HG03060 (cell line): Measurements from ENCODE around the gene NGF.

Experiments used
- ATAC-seq: cut with Tn5 transposase; IDR thresholded peaks from one replicate; pipeline ENCODE4 v1.9.1; 2021; ENCODE audit warnings: low read depth, moderate number of reproducible peaks; ENCODE audit not compliant: unreplicated experiment

NGF gene

DNA sequence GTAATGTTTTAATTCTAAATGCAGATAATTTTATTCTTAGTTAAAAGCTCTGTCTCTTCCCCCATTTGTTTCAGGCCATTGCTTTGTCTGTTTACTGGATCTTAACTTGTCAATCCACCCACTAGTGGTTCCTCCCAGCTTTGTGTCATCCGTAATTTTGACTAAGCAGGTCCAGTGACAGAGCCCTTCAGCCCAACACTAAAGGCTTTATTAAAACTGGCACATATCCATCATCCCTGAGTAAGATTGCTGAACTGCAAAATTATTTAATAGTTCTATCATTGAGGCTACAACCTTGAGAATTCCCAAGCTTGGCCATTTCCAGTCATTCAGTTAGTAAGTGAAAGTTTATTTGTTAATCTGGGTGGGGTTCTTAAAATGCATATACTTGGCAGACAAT is 96.7 kb downstream of the NGF start:
- ATAC-seq, result no peak

GRCh38 chr1:115240297-115240696 is 97.8 kb downstream of the NGF start:
- ATAC-seq, result no peak

DNA sequence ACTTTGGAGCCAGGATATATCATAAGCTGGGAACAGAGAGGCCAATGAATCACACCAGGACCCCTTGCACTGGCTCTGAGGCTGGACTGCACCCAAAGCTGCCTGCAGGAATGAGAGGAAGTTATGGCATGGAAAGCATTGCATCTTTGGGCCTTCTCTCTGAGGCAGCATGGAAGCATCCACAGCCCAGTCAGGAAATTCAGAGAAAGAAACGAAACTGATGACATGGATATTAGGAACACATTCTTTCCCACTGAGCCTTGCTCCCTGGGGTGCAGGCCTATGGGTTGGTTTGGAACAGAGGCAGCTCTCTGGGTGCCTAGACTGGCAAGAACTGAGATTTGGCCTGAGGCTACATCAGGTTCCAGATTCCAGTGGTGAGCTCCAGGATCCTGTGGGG is 98.6 kb downstream of the NGF start:
- no peak for ATAC-seq

DNA sequence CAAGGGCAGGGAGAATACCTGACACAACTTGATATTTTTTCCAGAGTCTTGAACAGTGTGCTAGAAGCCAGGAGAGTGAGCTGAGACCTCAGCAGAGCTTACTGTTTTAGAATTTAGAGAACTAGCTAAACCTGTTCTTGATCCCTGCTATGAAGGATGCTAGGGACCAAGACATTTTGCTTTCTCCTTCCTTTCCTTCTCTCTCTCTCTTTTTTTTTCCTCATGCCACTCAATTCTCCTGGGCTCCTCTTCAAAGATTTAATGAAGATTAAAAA is 99.0 kb downstream of the NGF start:
- no peak for ATAC-seq

DNA sequence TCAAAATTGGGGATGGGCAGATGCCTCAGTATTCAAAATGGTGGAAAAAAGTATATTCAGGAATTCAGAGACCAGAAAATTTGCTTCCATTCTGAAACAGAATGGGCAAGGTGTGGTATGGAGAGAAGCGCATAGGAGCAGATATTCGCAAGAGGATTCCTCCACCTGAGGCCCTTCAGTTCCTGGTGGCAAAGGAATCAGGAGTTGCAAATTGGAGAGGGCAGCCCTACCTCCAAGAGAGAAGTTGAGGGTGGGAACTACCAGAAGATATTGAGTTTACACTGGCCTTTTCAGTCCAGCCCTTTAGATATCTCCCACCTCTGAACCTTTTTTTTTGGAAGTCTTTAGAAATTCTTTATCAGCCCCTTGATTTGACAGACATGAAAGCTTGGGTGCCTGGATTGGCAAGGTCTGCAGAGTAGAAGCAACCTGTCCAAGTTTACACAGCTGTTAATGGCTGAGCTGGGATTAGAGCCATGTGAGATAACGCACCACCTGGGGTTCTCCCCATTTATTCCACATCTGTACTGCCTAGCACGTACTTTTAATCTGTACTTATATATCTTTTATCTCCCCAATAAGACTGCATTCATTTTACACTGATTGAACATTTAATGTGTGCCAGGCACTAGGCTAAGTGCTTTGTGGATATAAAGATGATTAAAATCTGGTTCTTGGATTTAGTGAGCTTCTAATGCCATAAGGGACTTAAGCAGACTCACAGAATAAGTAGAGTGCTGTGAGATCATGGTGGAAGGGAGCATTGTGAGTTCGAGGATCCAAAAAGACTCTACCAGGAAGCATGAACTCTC is 99.5 kb downstream of the NGF start:
- no peak for ATAC-seq

- no peak for ATAC-seq
These were observed 100.5 kb downstream of the NGF start for GRCh38 chr1:115237507-115237906.

DNA sequence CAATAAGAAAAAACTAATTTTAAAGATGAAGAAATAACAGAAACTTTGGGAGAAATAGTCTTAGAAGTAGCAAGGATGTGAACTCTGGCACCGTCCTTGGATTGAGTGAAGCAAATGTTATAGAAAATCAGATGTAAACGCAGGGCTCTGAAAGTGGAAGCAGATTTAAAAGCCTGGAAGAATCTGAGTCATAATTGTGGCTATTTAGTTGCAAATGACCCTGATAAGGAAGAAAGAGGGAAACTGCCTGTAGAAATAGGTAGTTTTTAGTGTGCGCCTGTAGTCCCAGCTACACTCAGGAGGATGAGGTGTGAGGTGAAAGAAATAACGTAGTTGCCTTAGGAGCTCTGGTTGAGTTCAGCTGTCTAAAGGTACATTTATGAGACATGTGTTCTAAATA is 101.0 kb downstream of the NGF start:
- no peak for ATAC-seq
